ENCODE measurements around the gene FBXL16. TPM values are rescaled to one million over a fixed set of nuclear protein-coding genes. Genes with fewer than 3 reads are reported as not detected.

FBXL16 gene
- total and polyA plus RNA-seq, 2 donors (not counting 3 experiments of a cell fraction or from before 2014, with no cell fraction given), result 0.07 to 0.22 TPM

GRCh38 chr16:708019-708418 is 2.4 kb upstream of the FBXL16 start:
- BruUV-seq (replicated peaks), result no TSS peak
- TF ChIP-seq JUN (IDR thresholded peaks at IDR 0.05; ENCODE audit: borderline replicate concordance, insufficient read depth, insufficient read length, low read depth), result no peak
- no peak for TF ChIP-seq POLR2A (IDR thresholded peaks at IDR 0.05; ENCODE audit: low read depth, low read length)
- TF ChIP-seq FOS (IDR thresholded peaks at IDR 0.05; ENCODE audit: borderline replicate concordance, insufficient read depth, low read length), result no peak
- TF ChIP-seq MYC (IDR thresholded peaks at IDR 0.05; ENCODE audit: low read depth, low read length), result no peak
- no peak for TF ChIP-seq EZH2 (IDR thresholded peaks at IDR 0.05; ENCODE audit: borderline replicate concordance, low read depth, low read length, severe bottlenecking)
- no peak for TF ChIP-seq POLR2AphosphoS5 (IDR thresholded peaks at IDR 0.05; ENCODE audit: insufficient read depth, low read depth, low read length)
- no peak for TF ChIP-seq MAX (IDR thresholded peaks at IDR 0.05; ENCODE audit: insufficient read depth, insufficient read length)
- TF ChIP-seq CTCF (IDR thresholded peaks at IDR 0.05; ENCODE audit: extremely low read depth in 1 of 2, insufficient read depth in 1 of 2, low read depth in 1 of 2, low read length in 2 of 2), result no peak
- TF ChIP-seq GATA2 (IDR thresholded peaks at IDR 0.05; ENCODE audit: insufficient read depth, insufficient read length, low read depth, low read length), result no peak
- H3K4me3 ChIP-seq (replicated peaks in 1 of 3; ENCODE audit: insufficient read depth in 1 of 3, low read depth in 1 of 3, low read length in 3 of 3), result no peak overlapping the region
- no peaks in the 10 kb centered on the region for H3K79me2 ChIP-seq (ENCODE audit: control insufficient read depth, insufficient read depth, low read length)
- CTCF ChIA-PET, result interaction anchor here (0.8 to 2.4 kb wide), 2 partner anchors 12 to 77 kb away, joined by 3 to 8 read pairs; no protein-coding TSS in a partner anchor
- no peaks in the 10 kb centered on the region for H3K36me3 ChIP-seq (ENCODE audit: control insufficient read depth in 2 of 2, extremely low read depth in 1 of 2, insufficient read depth in 2 of 2, low read length in 2 of 2)
- dilution Hi-C loops (cut with MboI; ENCODE audit: extremely low pct_ligation_motif_present, low sequenced_read_pairs), result no loop called here
- FAIRE-seq (no peak), DNase-seq (ENCODE audit: low read depth, low spot score) (no peak)
- no peak overlapping the region for H3K9ac ChIP-seq (replicated peaks; ENCODE audit: extremely low read depth, insufficient read depth, low read length)
- no peaks in the 10 kb centered on the region for H4K20me1 ChIP-seq (replicated peaks; ENCODE audit: control insufficient read depth, extremely low read depth, insufficient read depth, low read length)
- no peaks in the 10 kb centered on the region for H3K9me1 ChIP-seq (replicated peaks; ENCODE audit: control insufficient read depth, extremely low read depth, insufficient read depth, low read length)
- intact Hi-C loops (cut with micrococcal nuclease), result no loop called here
- no peaks in the 10 kb centered on the region for H3K9me3 ChIP-seq (replicated peaks; ENCODE audit: control insufficient read depth, insufficient read depth, low read length)
- no peak overlapping the region for H3K27ac ChIP-seq (ENCODE audit: insufficient read depth, low read depth, low read length)
- POLR2A ChIA-PET, result no interaction called here
- no peak overlapping the region for H3K4me2 ChIP-seq (ENCODE audit: insufficient read depth, low read length)
- H2AFZ ChIP-seq (ENCODE audit: low read depth, low read length), result no peak overlapping the region
- H3K4me1 ChIP-seq (ENCODE audit: control insufficient read depth, extremely low read depth, insufficient read depth, low read length), result no peaks in the 10 kb centered on the region
- H3K27me3 ChIP-seq (ENCODE audit: control insufficient read depth in 2 of 2, insufficient read depth in 2 of 2, low read length in 2 of 2), result peaks cover 24 to 32% of the 10 kb centered on the region in 2 experiments
